LNCAP (cell line): ENCODE data around the gene TWSG1.

ENCODE experiments used
- CTCF ChIP-seq: fragments of 450-650 bp; IDR thresholded peaks from 2 replicates; pipeline ENCODE4 v1.5.1; 2017; ENCODE audit warnings: mild to moderate bottlenecking

Gene TWSG1

GRCh38 chr18:9296233-9297006, 38.2 kb upstream of the TWSG1 start:
- no peak for TF ChIP-seq CTCF

GRCh38 chr18:9297007-9297393, 37.6 kb upstream of the TWSG1 start:
- TF ChIP-seq CTCF = no peak

GRCh38 chr18:9304388-9305070, 30.0 kb upstream of the TWSG1 start:
- no peak for TF ChIP-seq CTCF

- no peak for TF ChIP-seq CTCF
These were observed 15.2 kb upstream of the TWSG1 start for GRCh38 chr18:9319333-9319732.

- TF ChIP-seq CTCF = no peak
These were observed 13.5 kb upstream of the TWSG1 start for GRCh38 chr18:9321017-9321452.

- TF ChIP-seq CTCF = no peak
These were observed 12.8 kb upstream of the TWSG1 start for GRCh38 chr18:9321736-9322135.

- TF ChIP-seq CTCF = no peak
These were observed 11.8 kb upstream of the TWSG1 start for GRCh38 chr18:9322744-9323143.
